Activated naive CD8-positive, alpha-beta T cell treated with anti-CD3 and anti-CD28 coated beads, Interleukin-2, amount 10 ng/mL, durations not matched to agents 7 days and 5 days (primary cell): Measurements from ENCODE around the gene CHSY1. TPM values are rescaled to one million over a fixed set of nuclear protein-coding genes. Genes with fewer than 3 reads are reported as not detected.

Experiments
- ATAC-seq: fragments of 150-1000 bp; cut with Tn5 transposase; one replicate; pipeline ENCODE4 v1.10.0; 2021; ENCODE audit warnings: low read depth, moderate library complexity
- POLR2A ChIA-PET: fragments of 350-600 bp; sonication (Branson Sonifier 250); formaldehyde crosslinking; loops from one replicate; lab custom pipeline; 2021; ENCODE audit warnings: antibody characterized with exemption; lab: Charles Lee
- DNase-seq: peaks from one replicate; pipeline ENCODE4 v3.0.0; 2021
- H3K27ac Mint-ChIP-seq: one replicate; pipeline ENCODE4 v1.8.0; 2022; ENCODE audit warnings: mild to moderate bottlenecking, mixed read lengths
- H3K27me3 Mint-ChIP-seq: one replicate; pipeline ENCODE4 v1.8.0; 2022; ENCODE audit warnings: mild to moderate bottlenecking, moderate library complexity, mixed read lengths
- H3K36me3 Mint-ChIP-seq: one replicate; pipeline ENCODE4 v1.8.0; 2021; ENCODE audit warnings: mild to moderate bottlenecking, mixed read lengths
- H3K4me1 Mint-ChIP-seq: one replicate; pipeline ENCODE4 v1.8.0; 2021; ENCODE audit warnings: mixed read lengths
- H3K4me3 Mint-ChIP-seq: one replicate; pipeline ENCODE4 v1.8.0; 2022; ENCODE audit warnings: mild to moderate bottlenecking, moderate library complexity, mixed read lengths
- H3K9me3 Mint-ChIP-seq: one replicate; pipeline ENCODE4 v1.8.0; 2021; ENCODE audit warnings: mixed read lengths
- total RNA-seq, 2 experiments: library from RNA; stranded (reverse); gene quantifications; one replicate each; pipeline ENCODE4 v1.2.3, GENCODE V29; 2021

The CHSY1 gene
- total RNA-seq, 2 experiments from 2014 or later = 37.0 to 37.8 TPM

- H3K27ac Mint-ChIP-seq = no peak overlapping the region
- ATAC-seq (no peak), DNase-seq (no peak)
- peaks cover 18% of the 10 kb centered on the region for H3K36me3 Mint-ChIP-seq
- no peaks in the 10 kb centered on the region for H3K9me3 Mint-ChIP-seq
- no peaks in the 10 kb centered on the region for H3K27me3 Mint-ChIP-seq
- H3K4me3 Mint-ChIP-seq = no peak overlapping the region
- peaks cover 64% of the 10 kb centered on the region for H3K4me1 Mint-ChIP-seq
- POLR2A ChIA-PET = interaction anchor here (1.5 kb wide), 1 partner anchor 12 kb away, joined by 3 read pairs; no protein-coding TSS in a partner anchor
Observed at GRCh38 chr15:101207867-101208288, 44.0 kb downstream of the CHSY1 start.

GRCh38 chr15:101206176-101206591, 45.7 kb downstream of the CHSY1 start:
- Mint-ChIP-seq H3K27ac (peak overlapping the region; percentile 82), H3K4me3 (peak overlapping the region; percentile 74), H3K27me3 (no peaks in the 10 kb centered on the region), H3K36me3 (peaks cover 15% of the 10 kb centered on the region), H3K4me1 (peaks cover 65% of the 10 kb centered on the region), H3K9me3 (no peaks in the 10 kb centered on the region)
- DNase-seq (peak; percentile 60), ATAC-seq (peak; percentile 82)
- POLR2A ChIA-PET = no interaction called here

GRCh38 chr15:101204739-101205535, 46.9 kb downstream of the CHSY1 start:
- Mint-ChIP-seq H3K4me1 (peaks cover 72% of the 10 kb centered on the region), H3K9me3 (no peaks in the 10 kb centered on the region), H3K27ac (peak overlapping the region; percentile 77), H3K27me3 (no peaks in the 10 kb centered on the region), H3K4me3 (peak overlapping the region; percentile 74), H3K36me3 (peaks cover 15% of the 10 kb centered on the region)
- POLR2A ChIA-PET = interaction anchor here (0.7 to 1.4 kb wide), 5 partner anchors 10 to 47 kb away, joined by 3 to 7 read pairs (median 4); no protein-coding TSS in a partner anchor
- ATAC-seq (no peak), DNase-seq (no peak)

- POLR2A ChIA-PET = interaction anchor here (1.0 kb wide), 1 partner anchor 48 kb away, joined by 3 read pairs; the partner anchor contains the start of gene CHSY1
- Mint-ChIP-seq H3K9me3 (no peaks in the 10 kb centered on the region), H3K27me3 (no peaks in the 10 kb centered on the region), H3K4me3 (peak overlapping the region; percentile 72), H3K36me3 (peaks cover 12% of the 10 kb centered on the region), H3K27ac (peak overlapping the region; percentile 79), H3K4me1 (peaks cover 69% of the 10 kb centered on the region)
- no peak for DNase-seq
- no peak for ATAC-seq
Observed at GRCh38 chr15:101203607-101204189, 48.1 kb downstream of the CHSY1 start.

GRCh38 chr15:101203029-101203573, 48.7 kb downstream of the CHSY1 start:
- peak; percentile 15 for ATAC-seq
- Mint-ChIP-seq H3K36me3 (peaks cover 11% of the 10 kb centered on the region), H3K27me3 (no peaks in the 10 kb centered on the region), H3K4me3 (peak overlapping the region; percentile 72), H3K9me3 (no peaks in the 10 kb centered on the region), H3K27ac (peak overlapping the region; percentile 79), H3K4me1 (peaks cover 73% of the 10 kb centered on the region)
- POLR2A ChIA-PET = interaction anchor here (1.0 kb wide), 1 partner anchor 49 kb away, joined by 3 read pairs; the partner anchor contains the start of gene CHSY1
- no peak for DNase-seq

- ATAC-seq (no peak), DNase-seq (no peak)
- Mint-ChIP-seq H3K4me3 (peak overlapping the region; percentile 51), H3K9me3 (no peaks in the 10 kb centered on the region), H3K27me3 (no peaks in the 10 kb centered on the region), H3K27ac (peak overlapping the region; percentile 57), H3K4me1 (peaks cover 71% of the 10 kb centered on the region), H3K36me3 (peaks cover 9% of the 10 kb centered on the region)
- POLR2A ChIA-PET = interaction anchor here (0.5 to 1.3 kb wide), 3 partner anchors 21 to 47 kb away, joined by 3 to 4 read pairs (median 3); no protein-coding TSS in a partner anchor
Observed at GRCh38 chr15:101201411-101202174, 50.3 kb downstream of the CHSY1 start.

GRCh38 chr15:101200181-101200580, 51.7 kb downstream of the CHSY1 start:
- ATAC-seq (no peak), DNase-seq (no peak)
- H3K9me3 Mint-ChIP-seq = no peaks in the 10 kb centered on the region
- POLR2A ChIA-PET = interaction anchor here (0.9 to 1.8 kb wide), 2 partner anchors 17 to 52 kb away, joined by 3 to 8 read pairs; partner anchors contain the start of gene CHSY1
- H3K27me3 Mint-ChIP-seq = no peaks in the 10 kb centered on the region
- H3K27ac Mint-ChIP-seq = peak overlapping the region; percentile 91
- H3K36me3 Mint-ChIP-seq = peaks cover 6% of the 10 kb centered on the region
- H3K4me1 Mint-ChIP-seq = peaks cover 64% of the 10 kb centered on the region
- H3K4me3 Mint-ChIP-seq = peak overlapping the region; percentile 73

- DNase-seq (no peak), ATAC-seq (no peak)
- peaks cover 5% of the 10 kb centered on the region for H3K36me3 Mint-ChIP-seq
- peak overlapping the region; percentile 91 for H3K27ac Mint-ChIP-seq
- H3K4me3 Mint-ChIP-seq = peak overlapping the region; percentile 25
- H3K27me3 Mint-ChIP-seq = no peaks in the 10 kb centered on the region
- H3K4me1 Mint-ChIP-seq = peaks cover 68% of the 10 kb centered on the region
- POLR2A ChIA-PET = interaction anchor here (1.8 kb wide), 1 partner anchor 53 kb away, joined by 8 read pairs; the partner anchor contains the start of gene CHSY1
- no peaks in the 10 kb centered on the region for H3K9me3 Mint-ChIP-seq
Observed at GRCh38 chr15:101198800-101199199, 53.0 kb downstream of the CHSY1 start.

- Mint-ChIP-seq H3K9me3 (no peaks in the 10 kb centered on the region), H3K27ac (peak overlapping the region; percentile 27), H3K27me3 (no peaks in the 10 kb centered on the region), H3K4me3 (no peak overlapping the region), H3K36me3 (peaks cover 5% of the 10 kb centered on the region), H3K4me1 (peaks cover 68% of the 10 kb centered on the region)
- POLR2A ChIA-PET = interaction anchor here (1.1 kb wide), 1 partner anchor 54 kb away, joined by 8 read pairs; the partner anchor contains the start of gene CHSY1
- DNase-seq (no peak), ATAC-seq (no peak)
Observed at GRCh38 chr15:101198031-101198575, 53.7 kb downstream of the CHSY1 start.

GRCh38 chr15:101194546-101195125, 57.2 kb downstream of the CHSY1 start:
- no peaks in the 10 kb centered on the region for H3K27me3 Mint-ChIP-seq
- ATAC-seq (peak; percentile 69), DNase-seq (no peak)
- H3K36me3 Mint-ChIP-seq = peaks cover 11% of the 10 kb centered on the region
- H3K4me3 Mint-ChIP-seq = peak overlapping the region; percentile 65
- H3K4me1 Mint-ChIP-seq = peaks cover 63% of the 10 kb centered on the region
- H3K27ac Mint-ChIP-seq = peak overlapping the region; percentile 68
- POLR2A ChIA-PET = interaction anchor here (0.8 to 2.4 kb wide), 8 partner anchors 11 to 68 kb away, joined by 3 to 9 read pairs (median 5); partner anchors contain the start of gene CHSY1
- no peaks in the 10 kb centered on the region for H3K9me3 Mint-ChIP-seq

- POLR2A ChIA-PET = interaction anchor here (0.7 to 2.4 kb wide), 6 partner anchors 11 to 100 kb away, joined by 3 to 9 read pairs (median 4); no protein-coding TSS in a partner anchor
- H3K4me3 Mint-ChIP-seq = peak overlapping the region; percentile 65
- ATAC-seq = no peak
Observed at GRCh38 chr15:101193806-101194545, 57.9 kb downstream of the CHSY1 start.

More at GRCh38 chr15:101193806-101194545, 57.9 kb downstream of the CHSY1 start:
- no peak for DNase-seq
- H3K9me3 Mint-ChIP-seq = no peaks in the 10 kb centered on the region
- H3K36me3 Mint-ChIP-seq = peaks cover 11% of the 10 kb centered on the region
- no peaks in the 10 kb centered on the region for H3K27me3 Mint-ChIP-seq
- H3K27ac Mint-ChIP-seq = peak overlapping the region; percentile 68
- peaks cover 64% of the 10 kb centered on the region for H3K4me1 Mint-ChIP-seq
